SKM-1 (cell line): ENCODE results near the gene SUB1.
"Not testable (repeated sequence)": the region's sequence is repeated elsewhere in the genome, so short reads cannot be mapped to it uniquely, and the experiment has no call there.

Source experiments
- DNase-seq: peaks from one replicate; lab custom pipeline; 2025; ENCODE audit not compliant: unreplicated experiment; lab: John Stamatoyannopoulos, UW

Gene SUB1

GRCh38 chr5:32563614-32564013, 21.7 kb upstream of the SUB1 start:
- DNase-seq: no peak

DNA sequence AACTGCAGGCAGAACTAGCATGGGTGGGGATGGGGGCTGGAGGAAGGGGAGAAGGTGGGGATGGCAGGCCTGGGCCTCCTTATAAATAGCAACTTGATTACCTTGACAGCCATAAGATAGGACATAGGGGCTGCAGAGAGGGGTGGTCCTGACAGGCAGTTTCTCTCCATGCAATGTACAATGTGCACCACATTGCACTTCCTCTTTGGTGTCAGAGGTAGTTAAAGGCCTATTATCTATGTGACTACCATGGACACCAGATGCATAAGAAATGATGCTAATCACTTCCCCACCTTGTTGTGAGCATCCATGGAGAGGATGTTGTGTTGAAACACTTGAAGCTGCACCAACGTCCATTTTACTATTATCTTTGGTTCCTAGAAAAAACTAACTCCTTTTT, 20.2 kb upstream of the SUB1 start:
- DNase-seq: no peak

DNA sequence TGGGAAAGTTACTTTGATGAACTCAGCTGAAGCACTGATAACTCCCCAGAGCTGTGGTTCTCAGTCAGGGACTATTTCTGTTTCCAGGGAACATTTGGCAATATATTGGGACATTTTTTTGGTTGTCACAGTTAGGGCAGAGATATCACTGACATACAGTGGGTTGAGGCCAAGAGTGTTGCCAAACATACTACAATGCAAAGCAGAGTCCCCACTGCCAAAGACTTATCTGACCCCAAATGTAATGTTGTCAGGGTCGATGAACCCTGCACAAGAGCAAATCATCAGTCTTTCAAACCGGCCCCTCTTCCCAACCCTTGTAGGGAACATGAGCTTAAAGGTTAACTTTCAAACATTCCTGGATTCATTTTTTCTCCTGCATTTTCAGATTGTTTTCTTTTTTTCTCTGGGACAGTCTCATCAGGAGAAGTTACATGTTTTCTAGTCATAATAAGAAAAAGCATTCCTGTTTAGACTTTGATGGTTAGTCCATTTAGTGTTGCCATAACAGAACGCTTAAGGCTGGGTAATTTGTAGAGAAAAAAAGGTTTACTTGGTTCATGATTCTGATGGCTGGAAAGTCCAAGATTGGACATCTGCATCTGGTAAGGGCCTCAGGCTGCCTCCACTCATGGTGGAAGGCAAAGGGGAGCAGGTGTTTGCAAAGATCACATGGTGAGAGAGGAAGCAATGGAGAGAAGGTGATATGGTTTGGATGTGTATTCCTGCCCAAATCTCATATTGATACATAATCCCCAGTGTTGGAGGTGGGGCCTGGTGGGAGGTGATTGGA, 18.8 kb upstream of the SUB1 start:
- DNase-seq: no peak

- DNase-seq: no peak
Measured at GRCh38 chr5:32571128-32571527, 14.2 kb upstream of the SUB1 start.

GRCh38 chr5:32572778-32573480, 12.4 kb upstream of the SUB1 start:
- DNase-seq: no peak

DNA sequence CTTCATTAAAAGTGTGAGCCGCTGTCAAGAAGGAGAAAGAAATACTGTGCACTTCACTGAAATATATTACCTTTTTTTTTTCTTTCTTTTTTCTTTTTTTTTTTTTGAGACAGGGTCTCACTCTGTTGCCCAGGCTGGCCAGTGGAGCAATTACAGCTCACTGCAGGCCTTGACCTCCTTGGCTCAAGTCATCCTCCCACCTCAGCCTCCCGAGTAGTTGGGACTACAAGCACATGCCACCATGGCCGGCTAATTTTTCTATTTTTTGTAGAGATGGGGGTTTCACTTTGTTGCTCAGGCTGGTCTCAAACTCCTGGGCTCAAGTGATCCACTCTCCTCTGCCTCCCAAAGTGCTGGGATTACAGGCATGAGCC, 11.9 kb upstream of the SUB1 start:
- DNase-seq: not testable (repeated sequence)

- no peak for DNase-seq
Measured at GRCh38 chr5:32574540-32575175, 10.7 kb upstream of the SUB1 start.

GRCh38 chr5:32578363-32578762, 7.0 kb upstream of the SUB1 start:
- DNase-seq: no peak

DNA sequence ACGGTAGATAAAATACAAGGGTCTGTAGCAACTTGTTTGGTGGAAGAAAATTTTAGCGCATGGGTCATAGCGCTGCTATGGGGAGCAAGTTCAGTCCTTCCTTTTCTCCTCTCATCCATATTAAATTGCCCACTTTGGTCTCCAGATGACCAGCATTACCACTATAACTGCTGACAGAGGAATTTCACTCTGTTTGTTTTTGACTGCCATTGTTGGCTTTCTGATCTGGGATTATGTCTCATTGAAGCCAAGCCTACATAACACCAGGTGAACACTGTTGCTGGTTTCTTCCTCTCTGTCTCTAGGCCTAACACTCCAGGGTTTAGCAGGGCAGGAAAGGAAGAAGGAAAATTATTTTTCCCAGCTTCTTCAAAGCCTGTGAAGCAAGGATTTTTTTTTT, 6.6 kb upstream of the SUB1 start:
- no peak for DNase-seq

- DNase-seq: no peak
Measured at GRCh38 chr5:32581010-32581785, 4.2 kb upstream of the SUB1 start.

GRCh38 chr5:32583582-32584232, 1.6 kb upstream of the SUB1 start:
- no peak for DNase-seq

DNA sequence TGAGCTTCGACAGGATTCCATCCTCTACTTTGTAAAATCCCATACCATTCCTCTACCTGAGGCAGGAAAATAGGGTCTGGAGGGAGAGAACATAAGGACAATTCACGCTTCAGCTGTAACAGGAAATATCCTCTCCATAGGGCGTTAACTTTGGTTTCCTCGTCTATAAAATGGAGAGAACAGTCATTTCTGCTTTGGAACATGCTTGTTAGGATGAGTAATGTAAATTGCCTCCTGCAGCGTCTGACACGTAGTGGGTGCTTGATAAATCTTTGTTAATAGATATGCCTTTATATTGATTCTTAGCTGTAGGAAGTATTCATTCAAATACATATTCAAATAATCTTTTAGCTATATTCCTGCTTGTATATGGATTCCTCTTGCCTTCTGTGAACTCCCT, 711 bp upstream of the SUB1 start:
- DNase-seq: no peak

GRCh38 chr5:32585122-32585445, 273 bp upstream of the SUB1 start:
- no peak for DNase-seq

- no peak for DNase-seq
Measured at GRCh38 chr5:32586276-32586599, 881 bp downstream of the SUB1 start.

GRCh38 chr5:32587067-32587551, 1.8 kb downstream of the SUB1 start:
- no peak for DNase-seq

GRCh38 chr5:32589416-32589815, 4.1 kb downstream of the SUB1 start:
- no peak for DNase-seq

GRCh38 chr5:32589942-32590869, 4.8 kb downstream of the SUB1 start:
- no peak for DNase-seq

GRCh38 chr5:32595118-32595517, 9.8 kb downstream of the SUB1 start:
- DNase-seq: no peak

- DNase-seq: peak; percentile 38
Measured at GRCh38 chr5:32597041-32597629, 11.8 kb downstream of the SUB1 start.
